ENCODE measurements around the gene RALY. TPM values are rescaled to one million over a fixed set of nuclear protein-coding genes. Genes with fewer than 3 reads are reported as not detected.

The RALY gene
- total RNA-seq, 1 donor from 2014 or later: 94.6 TPM

- ATAC-seq: peak; percentile 43
- intact Hi-C loops (cut with DNase I): no loop called here
These were observed 72.9 kb downstream of the RALY start for GRCh38 chr20:34066476-34067090.

GRCh38 chr20:34068001-34068400 is 74.3 kb downstream of the RALY start:
- DNase-seq (ENCODE audit: low spot score) (no peak), ATAC-seq (no peak)
- intact Hi-C loops (cut with DNase I): no loop called here

More at GRCh38 chr20:34066476-34067090, 72.9 kb downstream of the RALY start:
- DNase-seq (ENCODE audit: low spot score): no peak

- intact Hi-C loops (cut with DNase I): loop anchor here (5.0 kb wide), 1 partner anchor 202 kb away; no protein-coding TSS in a partner anchor
- ATAC-seq: peak; percentile 90
These were observed 75.8 kb downstream of the RALY start for GRCh38 chr20:34069341-34070078.

GRCh38 chr20:34070079-34070439 is 76.3 kb downstream of the RALY start:
- DNase-seq (ENCODE audit: low spot score) (no peak), ATAC-seq (no peak)
- intact Hi-C loops (cut with DNase I): loop anchor here (5.0 kb wide), 1 partner anchor 203 kb away; no protein-coding TSS in a partner anchor

More at GRCh38 chr20:34069341-34070078, 75.8 kb downstream of the RALY start:
- DNase-seq (ENCODE audit: low spot score): peak; percentile 86

- ATAC-seq (no peak), DNase-seq (ENCODE audit: low spot score) (no peak)
- intact Hi-C loops (cut with DNase I): loop anchor here (5.0 kb wide), 1 partner anchor 204 kb away; no protein-coding TSS in a partner anchor
These were observed 77.1 kb downstream of the RALY start for GRCh38 chr20:34070859-34071258.

- DNase-seq (ENCODE audit: low spot score) (no peak), ATAC-seq (no peak)
- intact Hi-C loops (cut with DNase I): loop anchor here (5.0 kb wide), 1 partner anchor 205 kb away; no protein-coding TSS in a partner anchor
These were observed 78.4 kb downstream of the RALY start for GRCh38 chr20:34072076-34072475.

GRCh38 chr20:34072778-34073177 is 79.1 kb downstream of the RALY start:
- DNase-seq (ENCODE audit: low spot score) (no peak), ATAC-seq (no peak)
- intact Hi-C loops (cut with DNase I): loop anchor here (5.0 kb wide), 1 partner anchor 205 kb away; no protein-coding TSS in a partner anchor

GRCh38 chr20:34074101-34074760 is 80.5 kb downstream of the RALY start:
- intact Hi-C loops (cut with DNase I): loop anchor here (5.0 kb wide), 1 partner anchor 207 kb away; no protein-coding TSS in a partner anchor
- DNase-seq (ENCODE audit: low spot score) (no peak), ATAC-seq (no peak)

- intact Hi-C loops (cut with DNase I): no loop called here
- ATAC-seq (no peak), DNase-seq (ENCODE audit: low spot score) (no peak)
These were observed 81.9 kb downstream of the RALY start for GRCh38 chr20:34075647-34076046.

- DNase-seq (ENCODE audit: low spot score) (no peak), ATAC-seq (no peak)
- intact Hi-C loops (cut with DNase I): no loop called here
These were observed 83.2 kb downstream of the RALY start for GRCh38 chr20:34076952-34077351.

- ATAC-seq: no peak
- intact Hi-C loops (cut with DNase I): no loop called here
- DNase-seq (ENCODE audit: low spot score): no peak
These were observed 84.8 kb downstream of the RALY start for GRCh38 chr20:34078540-34078939.

GRCh38 chr20:34079818-34080217 is 86.1 kb downstream of the RALY start:
- ATAC-seq: no peak
- DNase-seq (ENCODE audit: low spot score): no peak
- intact Hi-C loops (cut with DNase I): no loop called here

- peak; percentile 6 for ATAC-seq
- DNase-seq (ENCODE audit: low spot score): no peak
- intact Hi-C loops (cut with DNase I): no loop called here
These were observed 88.6 kb downstream of the RALY start for GRCh38 chr20:34082232-34082887.

GRCh38 chr20:34083137-34083536 is 89.4 kb downstream of the RALY start:
- peak; percentile 94 for ATAC-seq
- intact Hi-C loops (cut with DNase I): no loop called here

GRCh38 chr20:34083781-34084180 is 90.1 kb downstream of the RALY start:
- intact Hi-C loops (cut with DNase I): no loop called here
- DNase-seq (ENCODE audit: low spot score) (no peak), ATAC-seq (no peak)

More at GRCh38 chr20:34083137-34083536, 89.4 kb downstream of the RALY start:
- DNase-seq (ENCODE audit: low spot score): peak; percentile 76

GRCh38 chr20:34084227-34084923 is 90.7 kb downstream of the RALY start:
- ATAC-seq (no peak), DNase-seq (ENCODE audit: low spot score) (no peak)
- intact Hi-C loops (cut with DNase I): no loop called here

GRCh38 chr20:34085544-34086040 is 91.9 kb downstream of the RALY start:
- ATAC-seq (no peak), DNase-seq (ENCODE audit: low spot score) (no peak)
- intact Hi-C loops (cut with DNase I): no loop called here
